Heart left ventricle (tissue), 16 donors: ENCODE data around the gene HNRNPA2B1. TPM values are rescaled to one million over a fixed set of nuclear protein-coding genes. Genes with fewer than 3 reads are reported as not detected.
A peak's percentile ranks its signal among the peaks of the same experiment; 100 is the strongest.

ENCODE experiments used
- ATAC-seq, 4 donors: fragments of 200-7000 bp; cut with Tn5 transposase; one replicate each; pipeline ENCODE4 v1.9.1; 2020 to 2022; ENCODE audit warnings: moderate library complexity in 4 of 4, mild to moderate bottlenecking in 3 of 4, moderate number of reproducible peaks in 1 of 4
- DNase-seq, 5 donors: peaks; one replicate each; pipeline ENCODE4 v3.0.0-alpha.2; 2020
- H3K27ac ChIP-seq, 12 donors: fragments of 200-600 bp; sonication (generic) in 4 of 12; one replicate each; pipeline versions ENCODE4 v1.5.0 to v1.8.0; 2016 to 2022; ENCODE audit warnings: mild to moderate bottlenecking in 2 of 12
- H3K27me3 ChIP-seq, 9 donors: fragments of 200-600 bp; sonication (generic) in 2 of 9; one replicate each; pipeline versions ENCODE4 v1.5.1 to v1.8.0; 2016 to 2022; ENCODE audit warnings: mild to moderate bottlenecking in 3 of 9
- H3K36me3 ChIP-seq, 9 donors: fragments of 200-600 bp; sonication (generic) in 2 of 9; one replicate each; pipeline versions ENCODE4 v1.5.0 to v1.8.0; 2018 to 2022; ENCODE audit warnings: mild to moderate bottlenecking in 2 of 9
- H3K4me1 ChIP-seq, 12 donors: fragments of 200-600 bp; sonication (generic) in 4 of 12; one replicate each; pipeline versions ENCODE4 v1.5.0 to v1.8.0; 2016 to 2022; ENCODE audit warnings: mild to moderate bottlenecking in 3 of 12
- H3K4me3 ChIP-seq, 12 donors: fragments of 200-600 bp; sonication (generic) in 4 of 12; one replicate each; pipeline versions ENCODE4 v1.5.0 to v1.8.0; 2017 to 2022; ENCODE audit warnings: mild to moderate bottlenecking in 9 of 12, moderate library complexity in 4 of 12
- H3K9me3 ChIP-seq, 12 donors: fragments of 200-600 bp; sonication (generic) in 4 of 12; one replicate each; pipeline versions ENCODE4 v1.5.0 to v1.8.0; 2016 to 2022; ENCODE audit warnings: mild to moderate bottlenecking in 1 of 12
- CTCF ChIP-seq, 12 donors: fragments of 200-600 bp; sonication (generic) in 4 of 12; IDR thresholded peaks; one replicate each; pipeline versions ENCODE4 v1.5.0 to v1.8.0; 2018 to 2022; ENCODE audit warnings: antibody characterized with exemption in 12 of 12, mild to moderate bottlenecking in 5 of 12
- POLR2A ChIP-seq, 2 donors: fragments of 450-650 bp; IDR thresholded peaks; one replicate each; pipeline ENCODE4 v1.6.1; 2017; ENCODE audit warnings: antibody characterized with exemption in 2 of 2, mild to moderate bottlenecking in 2 of 2, moderate library complexity in 2 of 2
- WGBS, 4 donors: extraction: QIAGEN DNeasy Blood & Tissue Kit in 2 of 4; methylation state at CpG; one replicate each; pipeline versions ENCODE4 v1.1.5 to v1.1.7; 2013 to 2018; 5-methylcytosine and 5-hydroxymethylcytosine counted together
- intact Hi-C, 10 donors: fragments of 100-400 bp; cut with DNase I; formaldehyde crosslinking; loops; one replicate each; pipeline versions ENCODE4 v1.11.1 to v1.14.2; 2022
- polyA plus RNA-seq, 2 donors: library from polyadenylated mRNA; stranded (reverse); fragments of 200-250 nt; gene quantifications; one replicate each; pipeline ENCODE4 v1.2.3, GENCODE V29; 2013
- total RNA-seq, 9 donors: library from RNA; depleted of rRNA in 2 of 9; stranded (reverse); fragments of >200 nt in 2 of 9; fragmentation: NEBNext Ultra II Directional in 3 of 9; extraction: Animal tissue kit (Norgen Biotek cat#: 25700) in 3 of 9; gene quantifications; one replicate each; pipeline versions ENCODE4 v1.1.0 to v1.2.4, GENCODE V29; 2016 to 2023
- donor health status: ischemic (EF 13 %, LVEDD 7.1; RV severe dilation, severe dysfunction).
- donor health status: healthy with polysubstance abuse.
- donor health status: DM: no; HTN: yes; CAD: no.
- donor health status: DM: no; HTN: no; CAD: no.
- donor health status: ischemic (EF 25% LVEDD 6.9; RV normal size, moderate dysfunction).
- donor health status: ischemic (EF 25% LVEDD 5.7; RV mildly dilated, moderate dysfunction).
- donor health status: healthy.
- donor health status: DM: yes; HTN: yes; CAD: no.
- donor health status: ischemic (EF 35%, LVEDD 5.7; RV mildly dilated, moderate dysfunction).
- donor health status: nonischemic (EF 11% LVEDD 7.7; RV severe dilation, severe dysfunction).
- donor health status: DM: yes; HTN: yes; CAD: no.
- donor health status: PGD.
- donor health status: ischemic (EF 29% LVEDD 5.4; RV normal size, mild dysfunction).
- donor health status: nonischemic (EF 23%, LVEDD 6.1; RV moderate dilation, normal function).

HNRNPA2B1 gene
- total and polyA plus RNA-seq, 11 donors = 142 to 732 (median 378) TPM

- DNase-seq (peak; percentile 69 to 82 (median 81)), ATAC-seq (peak; percentile 31 to 59 (median 44))
- intact Hi-C loops = loop anchor here in 6 of 10 donors (2.0 to 10.0 kb wide), 6 partner anchors 108 to 1075 kb away; partner anchors contain the start of gene CYCS (in 1 of the 6)
- WGBS, 4 donors = 0 to 1% (median 0%) methylated on average over 23 to 29 of the region's 29 CpGs
- no peak for TF ChIP-seq CTCF (IDR thresholded peaks at IDR 0.05)
- TF ChIP-seq POLR2A (IDR thresholded peaks at IDR 0.05) = no peak
- Histone ChIP-seq H3K27me3 (no peaks in the 10 kb centered on the region), H3K36me3 (peaks cover 0 to 40% (median 27%) of the 10 kb centered on the region in 9 donors), H3K9me3 (no peaks in the 10 kb centered on the region), H3K4me3 (peak overlapping the region; percentile 75 to 97 (median 88)), H3K27ac (peak overlapping the region; percentile 96 to 100 (median 99)), H3K4me1 (peaks cover 15 to 55% (median 49%) of the 10 kb centered on the region in 12 donors)
Measured at GRCh38 chr7:26200038-26200443, 505 bp downstream of the HNRNPA2B1 start.

GRCh38 chr7:26199301-26200037, 1.1 kb downstream of the HNRNPA2B1 start:
- DNase-seq = peak; percentile 72 to 83 (median 82)
- intact Hi-C loops = loop anchor here in 8 of 10 donors (2.0 to 10.0 kb wide), 9 partner anchors 42 to 1075 kb away; partner anchors contain the start of genes CYCS (in 1 of the 8) and NFE2L3 (in 1 of the 8)
- Histone ChIP-seq H3K9me3 (no peaks in the 10 kb centered on the region), H3K27ac (peak overlapping the region; percentile 96 to 100 (median 99)), H3K27me3 (no peaks in the 10 kb centered on the region), H3K4me1 (peaks cover 15 to 55% (median 51%) of the 10 kb centered on the region in 12 donors), H3K36me3 (peaks cover 0 to 46% (median 32%) of the 10 kb centered on the region in 9 donors), H3K4me3 (peak overlapping the region; percentile 75 to 97 (median 88))
- WGBS, 4 donors = 0% methylated on average over 36 of the region's 36 CpGs
- TF ChIP-seq POLR2A (IDR thresholded peaks at IDR 0.05) (no peak), CTCF (IDR thresholded peaks at IDR 0.05) (no peak)
- ATAC-seq = peak in 2 of 4 donors; percentile 41 to 50

GRCh38 chr7:26198781-26199169, 1.8 kb downstream of the HNRNPA2B1 start:
- H3K4me1 ChIP-seq = peaks cover 15 to 55% (median 52%) of the 10 kb centered on the region in 12 donors
- H3K4me3 ChIP-seq = peak overlapping the region; percentile 75 to 97 (median 88)
- H3K27me3 ChIP-seq = no peaks in the 10 kb centered on the region
- no peak for DNase-seq
- H3K27ac ChIP-seq = peak overlapping the region in 8 of 12 donors; percentile 97 to 100 (median 100)
- no peaks in the 10 kb centered on the region for H3K9me3 ChIP-seq
- TF ChIP-seq CTCF (IDR thresholded peaks at IDR 0.05) = no peak
- no peak for TF ChIP-seq POLR2A (IDR thresholded peaks at IDR 0.05)
- peaks cover 0 to 53% (median 39%) of the 10 kb centered on the region in 9 donors for H3K36me3 ChIP-seq
- WGBS, 4 donors = 0% methylated on average over 7 of the region's 7 CpGs
- no peak for ATAC-seq
- intact Hi-C loops = loop anchor here in 4 of 10 donors (2.0 to 5.0 kb wide), 4 partner anchors 41 to 306 kb away; partner anchors contain the start of gene NFE2L3 (in 1 of the 4)
